Neuronal stem cell (in vitro differentiated cells): ENCODE results near the gene IFT122.
A peak's percentile ranks its signal among the peaks of the same experiment; 100 is the strongest.

ENCODE experiments used
- DNase-seq: peaks from one replicate; pipeline ENCODE4 v3.0.0-alpha.2; 2013; ENCODE audit warnings: low spot score
- H2AFZ ChIP-seq: one replicate; pipeline ENCODE4 v1.6.1; 2013; ENCODE audit warnings: mild to moderate bottlenecking, low read length, inconsistent platforms
- H2AK5ac ChIP-seq: 2 replicates; pipeline ENCODE4 v1.6.1; 2013; ENCODE audit warnings: low read depth, mild to moderate bottlenecking, inconsistent platforms, low read length, moderate library complexity, mixed read lengths
- H2BK120ac ChIP-seq: 2 replicates; pipeline ENCODE4 v1.6.1; 2013; ENCODE audit warnings: low read depth, mild to moderate bottlenecking, inconsistent platforms, low read length, moderate library complexity, mixed read lengths
- H2BK12ac ChIP-seq: one replicate; pipeline ENCODE4 v1.6.1; 2013; ENCODE audit warnings: low read length, inconsistent platforms
- H2BK15ac ChIP-seq: 2 replicates; pipeline ENCODE4 v1.6.1; 2013; ENCODE audit warnings: mild to moderate bottlenecking, low read length, inconsistent platforms, mixed read lengths
- H2BK5ac ChIP-seq: one replicate; pipeline ENCODE4 v1.6.1; 2013; ENCODE audit warnings: inconsistent platforms, mild to moderate bottlenecking, low read length, moderate library complexity
- H3K14ac ChIP-seq: one replicate; pipeline ENCODE4 v1.6.1; 2013; ENCODE audit warnings: low read length, inconsistent platforms
- H3K18ac ChIP-seq: 2 replicates; pipeline ENCODE4 v1.6.1; 2013; ENCODE audit warnings: low read length, inconsistent platforms
- H3K23ac ChIP-seq: 2 replicates; pipeline ENCODE4 v1.6.1; 2013; ENCODE audit warnings: low read depth, mild to moderate bottlenecking, mixed read lengths, low read length, inconsistent platforms; ENCODE audit not compliant: poor library complexity
- H3K27ac ChIP-seq: replicated peaks from 3 replicates; pipeline ENCODE4 v1.5.1; 2013; ENCODE audit warnings: low read length, inconsistent platforms
- H3K27me3 ChIP-seq, 3 experiments: 2 replicates each; pipeline ENCODE4 v1.6.1; 2013; ENCODE audit warnings: low read length in 3 of 3, mild to moderate bottlenecking in 2 of 3, inconsistent platforms in 1 of 3, low read depth in 1 of 3, mixed read lengths in 1 of 3, moderate library complexity in 1 of 3; ENCODE audit not compliant: control insufficient read depth in 3 of 3, insufficient read depth in 3 of 3
- H3K36me3 ChIP-seq, 2 donors: replicated peaks in 1 of 2; 2 replicates each; pipeline ENCODE4 v1.6.1; 2013; ENCODE audit warnings: low read length in 2 of 2; ENCODE audit not compliant: control insufficient read depth in 2 of 2, insufficient read depth in 2 of 2
- H3K4ac ChIP-seq: 2 replicates; pipeline ENCODE4 v1.6.1; 2013; ENCODE audit warnings: inconsistent platforms, mild to moderate bottlenecking, low read length, moderate library complexity
- H3K4me1 ChIP-seq, 2 donors: 1 replicate in 1 of 2; 2 replicates in 1 of 2; pipeline ENCODE4 v1.6.1; 2013; ENCODE audit warnings: low read length in 2 of 2, low read depth in 1 of 2; ENCODE audit not compliant: control insufficient read depth in 2 of 2, insufficient read depth in 1 of 2
- H3K4me2 ChIP-seq: one replicate; pipeline ENCODE4 v1.6.1; 2013; ENCODE audit warnings: mild to moderate bottlenecking, low read length, inconsistent platforms; ENCODE audit not compliant: insufficient read depth, poor library complexity, severe bottlenecking
- H3K4me3 ChIP-seq, 2 donors: 2 replicates each; pipeline ENCODE4 v1.5.1; 2013; ENCODE audit warnings: low read length in 2 of 2, mild to moderate bottlenecking in 2 of 2, inconsistent platforms in 1 of 2, moderate library complexity in 1 of 2
- H3K79me1 ChIP-seq: one replicate; pipeline ENCODE4 v1.6.1; 2013; ENCODE audit warnings: low read depth, mild to moderate bottlenecking, inconsistent platforms, low read length, moderate library complexity
- H3K9ac ChIP-seq: one replicate; pipeline ENCODE4 v1.6.1; 2013; ENCODE audit warnings: mild to moderate bottlenecking, low read depth, low read length, inconsistent platforms; ENCODE audit not compliant: poor library complexity
- H3K9me3 ChIP-seq, 2 donors: replicated peaks in 1 of 2; 2 replicates each; pipeline versions ENCODE3 to v1.6.1; 2013; ENCODE audit warnings: low read length in 2 of 2, mild to moderate bottlenecking in 2 of 2, inconsistent platforms in 1 of 2, low read depth in 1 of 2, mixed read lengths in 1 of 2, moderate library complexity in 1 of 2; ENCODE audit not compliant: control insufficient read depth in 2 of 2, insufficient read depth in 1 of 2
- H4K8ac ChIP-seq: one replicate; pipeline ENCODE4 v1.6.1; 2013; ENCODE audit warnings: low read depth, mild to moderate bottlenecking, inconsistent platforms, low read length, moderate library complexity
- H4K91ac ChIP-seq: one replicate; pipeline ENCODE4 v1.6.1; 2013; ENCODE audit warnings: low read length, low read depth, mild to moderate bottlenecking, inconsistent platforms; ENCODE audit not compliant: poor library complexity
- WGBS, 2 donors: extraction: QIAGEN DNeasy Blood & Tissue Kit; methylation state at CpG; one replicate each; pipeline ENCODE4 v1.1.7; 2013; ENCODE audit warnings: missing lambda C conversion rate in 2 of 2, mixed read lengths in 1 of 2; ENCODE audit not compliant: insufficient read length in 2 of 2, insufficient replicate concordance in 1 of 2; ENCODE audit errors: extremely low coverage in 2 of 2; 5-methylcytosine and 5-hydroxymethylcytosine counted together

Gene IFT122

GRCh38 chr3:129540776-129541516, 100.9 kb downstream of the IFT122 start:
- no peak overlapping the region for H2BK120ac ChIP-seq
- no peak overlapping the region for H3K18ac ChIP-seq
- no peak overlapping the region for H4K8ac ChIP-seq
- no CpG with 5 or more reads among the region's 11 CpGs for WGBS, 2 donors
- H3K36me3 ChIP-seq, result no peaks in the 10 kb centered on the region
- H3K4me2 ChIP-seq, result no peak overlapping the region
- no peak overlapping the region for H3K23ac ChIP-seq
- no peak overlapping the region for H3K4ac ChIP-seq
- no peak overlapping the region for H3K4me3 ChIP-seq
- H3K27me3 ChIP-seq, result peaks cover 0 to 3% (median 0%) of the 10 kb centered on the region in 3 experiments
- DNase-seq, result no peak
- H3K9me3 ChIP-seq, result no peaks in the 10 kb centered on the region
- no peak overlapping the region for H2BK5ac ChIP-seq
- H3K9ac ChIP-seq, result no peak overlapping the region
- H3K4me1 ChIP-seq, result peaks cover 3 to 4% of the 10 kb centered on the region in 2 donors
- no peak overlapping the region for H2AFZ ChIP-seq
- H3K14ac ChIP-seq, result no peak overlapping the region
- no peak overlapping the region for H2AK5ac ChIP-seq
- H3K79me1 ChIP-seq, result no peaks in the 10 kb centered on the region
- no peak overlapping the region for H3K27ac ChIP-seq
- H2BK12ac ChIP-seq, result no peak overlapping the region
- H2BK15ac ChIP-seq, result no peak overlapping the region
- no peak overlapping the region for H4K91ac ChIP-seq

- H3K18ac ChIP-seq, result peak overlapping the region; percentile 66
- H3K14ac ChIP-seq, result peak overlapping the region; percentile 76
- peak overlapping the region; percentile 58 for H2AK5ac ChIP-seq
- H3K4ac ChIP-seq, result no peak overlapping the region
- no peaks in the 10 kb centered on the region for H3K79me1 ChIP-seq
- H3K4me3 ChIP-seq, result no peak overlapping the region
- H2BK120ac ChIP-seq, result no peak overlapping the region
- H3K9ac ChIP-seq, result no peak overlapping the region
- no peaks in the 10 kb centered on the region for H3K9me3 ChIP-seq
- H3K4me2 ChIP-seq, result no peak overlapping the region
- H4K8ac ChIP-seq, result no peak overlapping the region
- no peak overlapping the region for H2BK12ac ChIP-seq
- H3K23ac ChIP-seq, result peak overlapping the region; percentile 35
- no CpG with 5 or more reads among the region's 5 CpGs for WGBS, 2 donors
- H3K27me3 ChIP-seq, result peaks cover 0 to 3% (median 0%) of the 10 kb centered on the region in 3 experiments
- H4K91ac ChIP-seq, result no peak overlapping the region
- H3K27ac ChIP-seq, result no peak overlapping the region
- H3K4me1 ChIP-seq, result peaks cover 3 to 5% of the 10 kb centered on the region in 2 donors
- H3K36me3 ChIP-seq, result no peaks in the 10 kb centered on the region
- H2AFZ ChIP-seq, result no peak overlapping the region
- peak overlapping the region; percentile 76 for H2BK5ac ChIP-seq
- DNase-seq, result no peak
- peak overlapping the region; percentile 35 for H2BK15ac ChIP-seq
These were observed 102.7 kb downstream of the IFT122 start for GRCh38 chr3:129542747-129543146.

GRCh38 chr3:129543156-129543790, 103.2 kb downstream of the IFT122 start, which contains the start of gene H1-8:
Gene H1-8, plus strand, starts transcription at chr3:129543175. Its CDS starts 44 bp downstream, at chr3:129543219.
- H2BK15ac ChIP-seq, result peak within 1 kb of the TSS; percentile 35
- no peaks in the 10 kb centered on the region for H3K79me1 ChIP-seq
- no CpG with 5 or more reads among the region's 16 CpGs for WGBS, 2 donors

GRCh38 chr3:129543999-129544398, 104.0 kb downstream of the IFT122 start:
- Histone ChIP-seq H2AFZ (peak overlapping the region; percentile 21), H3K27ac (no peak overlapping the region), H4K91ac (no peak overlapping the region), H3K14ac (no peak overlapping the region), H4K8ac (no peak overlapping the region), H3K36me3 (no peaks in the 10 kb centered on the region), H2BK15ac (peak overlapping the region; percentile 21), H3K4me2 (no peak overlapping the region), H3K27me3 (peaks cover 0 to 3% (median 0%) of the 10 kb centered on the region in 3 experiments), H3K18ac (no peak overlapping the region), H3K4ac (no peak overlapping the region), H3K9me3 (no peaks in the 10 kb centered on the region), H3K4me3 (no peak overlapping the region), H2BK5ac (peak overlapping the region; percentile 76), H2BK12ac (no peak overlapping the region), H2AK5ac (no peak overlapping the region), H3K23ac (no peak overlapping the region), H3K79me1 (no peaks in the 10 kb centered on the region), H3K9ac (no peak overlapping the region), H3K4me1 (peaks cover 3 to 16% of the 10 kb centered on the region in 2 donors), H2BK120ac (no peak overlapping the region)
- WGBS, 2 donors, result no CpG with 5 or more reads among the region's 9 CpGs
- DNase-seq, result no peak

More at GRCh38 chr3:129543156-129543790, 103.2 kb downstream of the IFT122 start, which contains the start of gene H1-8:
- no peak within 1 kb of the TSS for H4K91ac ChIP-seq
- H2AK5ac ChIP-seq, result peak within 1 kb of the TSS; percentile 58
- peak within 1 kb of the TSS; percentile 17 for H2BK12ac ChIP-seq
- peak within 1 kb of the TSS; percentile 35 for H3K23ac ChIP-seq
- H2BK120ac ChIP-seq, result no peak within 1 kb of the TSS
- peak within 1 kb of the TSS; percentile 57 for H4K8ac ChIP-seq
- peak within 1 kb of the TSS; percentile 39 for H3K9ac ChIP-seq
- peak within 1 kb of the TSS; percentile 21 for H2AFZ ChIP-seq
- peaks cover 3 to 10% of the 10 kb centered on the region in 2 donors for H3K4me1 ChIP-seq
- H3K4me2 ChIP-seq, result no peak within 1 kb of the TSS
- peak within 1 kb of the TSS; percentile 78 for H3K14ac ChIP-seq
- H3K27me3 ChIP-seq, result peaks cover 0 to 3% (median 0%) of the 10 kb centered on the region in 3 experiments
- H3K9me3 ChIP-seq, result no peaks in the 10 kb centered on the region
- no peak for DNase-seq
- H3K4ac ChIP-seq, result no peak within 1 kb of the TSS
- H3K27ac ChIP-seq, result no peak within 1 kb of the TSS
- H3K18ac ChIP-seq, result peak within 1 kb of the TSS; percentile 77
- H3K4me3 ChIP-seq, result no peak within 1 kb of the TSS
- H3K36me3 ChIP-seq, result no peaks in the 10 kb centered on the region
- H2BK5ac ChIP-seq, result peak within 1 kb of the TSS; percentile 76
